SK-N-SH treated with all-trans-retinoic acid at 6 μM for 48 hours (cell line): ENCODE data around the gene FGFRL1.
A peak's percentile ranks its signal among the peaks of the same experiment; 100 is the strongest.
"Not testable (repeated sequence)": the region's sequence is repeated elsewhere in the genome, so short reads cannot be mapped to it uniquely, and the experiment has no call there.

Experiments used
- ATAC-seq: fragments of 200-7000 bp; cut with Tn5 transposase; 3 replicates; pipeline ENCODE4 v1.9.1; 2020; ENCODE audit warnings: mild to moderate bottlenecking, moderate library complexity
- ARNTL ChIP-seq: fragments of 450-650 bp; formaldehyde crosslinking; IDR thresholded peaks from 2 replicates; pipeline ENCODE4 v1.5.0; 2020; ENCODE audit warnings: low read depth, mild to moderate bottlenecking, moderate library complexity, borderline replicate concordance
- CSDC2 ChIP-seq: fragments of 250-450 bp; sonication (Bioruptor Pico); IDR thresholded peaks from 2 replicates; pipeline ENCODE4 v1.5.0; 2020; ENCODE audit warnings: mild to moderate bottlenecking, moderate library complexity
- ESRRG ChIP-seq: fragments of 250-450 bp; sonication (Bioruptor Pico); IDR thresholded peaks from 2 replicates; pipeline ENCODE4 v1.6.1; 2021; ENCODE audit warnings: mild to moderate bottlenecking
- ISL1 ChIP-seq: fragments of 250-450 bp; sonication (Bioruptor Pico); IDR thresholded peaks from 2 replicates; pipeline ENCODE4 v2.1.2; 2022; ENCODE audit warnings: mild to moderate bottlenecking, moderate library complexity
- OSR1 ChIP-seq: fragments of 250-450 bp; sonication (Bioruptor Pico); IDR thresholded peaks from 2 replicates; pipeline ENCODE4 v1.8.0; 2022; ENCODE audit warnings: moderate library complexity, mild to moderate bottlenecking, inconsistent platforms
- PPARA ChIP-seq: fragments of 250-450 bp; sonication (Bioruptor Pico); IDR thresholded peaks from 2 replicates; pipeline ENCODE4 v1.5.0; 2020; ENCODE audit warnings: mild to moderate bottlenecking, borderline replicate concordance
- RARB ChIP-seq: fragments of 250-450 bp; sonication (Bioruptor Pico); IDR thresholded peaks from 2 replicates; pipeline ENCODE4 v1.8.0; 2021; ENCODE audit warnings: mild to moderate bottlenecking, moderate library complexity
- ZC3H10 ChIP-seq: fragments of 250-450 bp; sonication (Bioruptor Pico); IDR thresholded peaks from 2 replicates; pipeline ENCODE4 v1.5.1; 2021; ENCODE audit warnings: mild to moderate bottlenecking, moderate library complexity
- ZFP3 ChIP-seq: fragments of 250-450 bp; sonication (Bioruptor Pico); IDR thresholded peaks from 2 replicates; pipeline ENCODE4 v1.5.0; 2020; ENCODE audit warnings: mild to moderate bottlenecking, moderate library complexity
- ZFP30 ChIP-seq: fragments of 450-650 bp; formaldehyde crosslinking; IDR thresholded peaks from 2 replicates; pipeline ENCODE4 v1.5.0; 2022; ENCODE audit warnings: mild to moderate bottlenecking, moderate library complexity
- ZNF565 ChIP-seq: fragments of 450-650 bp; formaldehyde crosslinking; conservative IDR thresholded peaks from 2 replicates; pipeline ENCODE4 v1.5.0; 2020; ENCODE audit warnings: low read depth, mild to moderate bottlenecking, moderate library complexity
- ZNF70 ChIP-seq: fragments of 450-650 bp; formaldehyde crosslinking; IDR thresholded peaks from 2 replicates; pipeline ENCODE4 v1.5.0; 2020; ENCODE audit warnings: mild to moderate bottlenecking, moderate library complexity
- ZNF8 ChIP-seq: fragments of 450-650 bp; formaldehyde crosslinking; IDR thresholded peaks from 2 replicates; pipeline ENCODE4 v1.5.0; 2020; ENCODE audit warnings: mild to moderate bottlenecking, moderate library complexity
- TF ChIP-seq, protein P1 (sequence below): fragments of 250-450 bp; sonication (Bioruptor Pico); IDR thresholded peaks from 2 replicates; pipeline ENCODE4 v1.5.1; 2021; ENCODE audit warnings: mild to moderate bottlenecking, moderate library complexity
- TF ChIP-seq, protein P2 (sequence below): fragments of 250-450 bp; sonication (Bioruptor Pico); IDR thresholded peaks from 2 replicates; pipeline ENCODE4 v1.5.1; 2020; ENCODE audit warnings: low read depth, mild to moderate bottlenecking, moderate library complexity
- TF ChIP-seq, protein P3 (sequence below): fragments of 250-450 bp; sonication (Bioruptor Pico); IDR thresholded peaks from 2 replicates; pipeline ENCODE4 v1.5.0; 2020; ENCODE audit warnings: mild to moderate bottlenecking, moderate library complexity
- TF ChIP-seq, protein P4 (sequence below): fragments of 250-450 bp; sonication (Bioruptor Pico); IDR thresholded peaks from 2 replicates; pipeline ENCODE4 v1.8.0; 2021; ENCODE audit warnings: low read depth, mild to moderate bottlenecking, moderate library complexity, borderline replicate concordance

Gene FGFRL1

DNA sequence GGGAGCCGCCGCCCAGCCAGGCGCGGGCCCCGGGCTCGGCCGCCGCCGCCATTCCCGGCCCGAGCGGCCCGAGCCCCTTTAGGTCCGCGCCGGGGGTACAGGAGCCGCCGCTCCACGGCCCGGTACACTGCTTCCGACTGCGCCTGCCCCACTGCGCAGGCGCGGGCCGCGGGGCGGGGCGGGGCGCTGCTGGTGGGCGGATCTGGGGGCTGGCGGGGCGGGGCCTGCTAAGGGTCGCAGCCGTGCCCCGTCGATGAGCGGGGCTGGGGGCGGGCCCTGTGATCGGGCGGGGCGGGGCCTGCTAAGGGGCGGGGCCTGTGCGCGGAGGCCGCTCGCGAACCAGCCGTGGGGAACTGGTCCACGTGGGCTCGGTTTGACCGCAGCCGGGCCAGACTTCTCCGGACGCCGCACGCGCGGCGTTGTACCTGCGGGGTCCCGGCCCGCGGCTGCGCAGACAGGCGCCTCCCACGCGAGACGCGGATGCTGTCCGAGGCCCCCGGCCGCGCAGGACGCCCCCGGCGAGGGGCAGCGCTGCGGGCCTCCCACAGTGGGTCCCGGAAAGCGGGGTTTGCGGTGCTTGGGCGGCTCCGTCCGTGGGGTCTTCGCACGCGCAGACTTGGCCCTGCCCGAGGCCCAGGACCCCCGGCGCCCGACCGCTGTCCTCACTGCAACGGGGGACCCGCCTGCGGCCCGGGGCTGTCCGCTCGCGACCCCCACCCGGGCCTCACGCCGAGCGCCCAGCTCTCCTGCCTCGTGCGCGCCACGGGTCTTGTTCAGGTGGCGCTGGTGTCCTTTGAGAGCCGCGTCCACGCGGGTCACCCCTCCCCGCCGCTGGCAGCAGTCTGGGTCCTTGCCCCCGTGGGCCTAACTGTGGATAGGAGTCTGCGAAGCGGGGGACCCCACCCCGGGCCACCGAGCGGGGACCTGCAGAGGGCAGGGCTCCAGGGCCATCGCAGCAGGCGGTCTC, 37.7 kb upstream of the FGFRL1 start, which contains the start of gene DGKQ:
TSS of gene DGKQ (minus strand) at position 139 of the 967 bp plus-strand sequence. CDS start at position 52, 87 bp downstream.
- peak; percentile 87 for ATAC-seq

DNA sequence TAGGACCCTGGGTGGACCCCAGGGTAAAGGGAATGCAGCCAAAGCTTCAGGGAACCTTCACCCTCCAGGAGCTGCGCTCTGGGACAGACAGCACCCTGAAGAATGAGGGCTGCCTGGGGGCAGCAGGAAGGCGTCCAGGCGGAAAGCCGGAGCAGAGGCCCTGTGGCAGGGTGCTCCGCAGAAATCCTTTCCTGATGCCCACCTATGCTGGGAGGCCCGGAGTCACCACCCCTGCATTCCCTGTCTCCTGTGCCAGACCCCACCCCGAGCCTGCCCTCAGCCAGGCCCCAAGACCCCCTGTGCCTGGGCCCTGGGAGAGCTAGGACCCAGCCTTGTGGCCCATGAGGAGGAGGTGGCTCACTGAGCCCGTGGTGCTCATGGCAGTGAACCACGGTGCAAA, 36.8 kb upstream of the FGFRL1 start:
- ATAC-seq: no peak
- no peak for TF ChIP-seq OSR1
- TF ChIP-seq ESRRG (CRISPR knock-in tag): no peak
- TF ChIP-seq, protein P1, sequence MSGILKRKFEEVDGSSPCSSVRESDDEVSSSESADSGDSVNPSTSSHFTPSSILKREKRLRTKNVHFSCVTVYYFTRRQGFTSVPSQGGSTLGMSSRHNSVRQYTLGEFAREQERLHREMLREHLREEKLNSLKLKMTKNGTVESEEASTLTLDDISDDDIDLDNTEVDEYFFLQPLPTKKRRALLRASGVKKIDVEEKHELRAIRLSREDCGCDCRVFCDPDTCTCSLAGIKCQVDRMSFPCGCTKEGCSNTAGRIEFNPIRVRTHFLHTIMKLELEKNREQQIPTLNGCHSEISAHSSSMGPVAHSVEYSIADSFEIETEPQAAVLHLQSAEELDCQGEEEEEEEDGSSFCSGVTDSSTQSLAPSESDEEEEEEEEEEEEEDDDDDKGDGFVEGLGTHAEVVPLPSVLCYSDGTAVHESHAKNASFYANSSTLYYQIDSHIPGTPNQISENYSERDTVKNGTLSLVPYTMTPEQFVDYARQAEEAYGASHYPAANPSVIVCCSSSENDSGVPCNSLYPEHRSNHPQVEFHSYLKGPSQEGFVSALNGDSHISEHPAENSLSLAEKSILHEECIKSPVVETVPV (CRISPR knock-in tag): no peak
- TF ChIP-seq ARNTL (CRISPR knock-in tag): no peak
- no peak for TF ChIP-seq PPARA
- TF ChIP-seq ZC3H10 (CRISPR knock-in tag): no peak
- no peak for TF ChIP-seq CSDC2 (CRISPR knock-in tag)
- TF ChIP-seq ISL1: no peak
- no peak for TF ChIP-seq ZFP30 (CRISPR knock-in tag)
- TF ChIP-seq, protein P2, sequence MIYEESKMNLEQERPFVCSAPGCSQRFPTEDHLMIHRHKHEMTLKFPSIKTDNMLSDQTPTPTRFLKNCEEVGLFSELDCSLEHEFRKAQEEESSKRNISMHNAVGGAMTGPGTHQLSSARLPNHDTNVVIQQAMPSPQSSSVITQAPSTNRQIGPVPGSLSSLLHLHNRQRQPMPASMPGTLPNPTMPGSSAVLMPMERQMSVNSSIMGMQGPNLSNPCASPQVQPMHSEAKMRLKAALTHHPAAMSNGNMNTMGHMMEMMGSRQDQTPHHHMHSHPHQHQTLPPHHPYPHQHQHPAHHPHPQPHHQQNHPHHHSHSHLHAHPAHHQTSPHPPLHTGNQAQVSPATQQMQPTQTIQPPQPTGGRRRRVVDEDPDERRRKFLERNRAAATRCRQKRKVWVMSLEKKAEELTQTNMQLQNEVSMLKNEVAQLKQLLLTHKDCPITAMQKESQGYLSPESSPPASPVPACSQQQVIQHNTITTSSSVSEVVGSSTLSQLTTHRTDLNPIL (CRISPR knock-in tag): no peak
- no peak for TF ChIP-seq ZFP3
- no peak for TF ChIP-seq ZNF565 (CRISPR knock-in tag)
- no peak for TF ChIP-seq ZNF8 (CRISPR knock-in tag)

More for the DNA sequence above, 37.7 kb upstream of the FGFRL1 start, which contains the start of gene DGKQ:
- no peak for TF ChIP-seq ISL1
- TF ChIP-seq RARB: no peak
- TF ChIP-seq, protein P3, sequence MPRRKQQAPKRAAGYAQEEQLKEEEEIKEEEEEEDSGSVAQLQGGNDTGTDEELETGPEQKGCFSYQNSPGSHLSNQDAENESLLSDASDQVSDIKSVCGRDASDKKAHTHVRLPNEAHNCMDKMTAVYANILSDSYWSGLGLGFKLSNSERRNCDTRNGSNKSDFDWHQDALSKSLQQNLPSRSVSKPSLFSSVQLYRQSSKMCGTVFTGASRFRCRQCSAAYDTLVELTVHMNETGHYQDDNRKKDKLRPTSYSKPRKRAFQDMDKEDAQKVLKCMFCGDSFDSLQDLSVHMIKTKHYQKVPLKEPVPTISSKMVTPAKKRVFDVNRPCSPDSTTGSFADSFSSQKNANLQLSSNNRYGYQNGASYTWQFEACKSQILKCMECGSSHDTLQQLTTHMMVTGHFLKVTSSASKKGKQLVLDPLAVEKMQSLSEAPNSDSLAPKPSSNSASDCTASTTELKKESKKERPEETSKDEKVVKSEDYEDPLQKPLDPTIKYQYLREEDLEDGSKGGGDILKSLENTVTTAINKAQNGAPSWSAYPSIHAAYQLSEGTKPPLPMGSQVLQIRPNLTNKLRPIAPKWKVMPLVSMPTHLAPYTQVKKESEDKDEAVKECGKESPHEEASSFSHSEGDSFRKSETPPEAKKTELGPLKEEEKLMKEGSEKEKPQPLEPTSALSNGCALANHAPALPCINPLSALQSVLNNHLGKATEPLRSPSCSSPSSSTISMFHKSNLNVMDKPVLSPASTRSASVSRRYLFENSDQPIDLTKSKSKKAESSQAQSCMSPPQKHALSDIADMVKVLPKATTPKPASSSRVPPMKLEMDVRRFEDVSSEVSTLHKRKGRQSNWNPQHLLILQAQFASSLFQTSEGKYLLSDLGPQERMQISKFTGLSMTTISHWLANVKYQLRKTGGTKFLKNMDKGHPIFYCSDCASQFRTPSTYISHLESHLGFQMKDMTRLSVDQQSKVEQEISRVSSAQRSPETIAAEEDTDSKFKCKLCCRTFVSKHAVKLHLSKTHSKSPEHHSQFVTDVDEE (CRISPR knock-in tag): no peak
- TF ChIP-seq ZNF70: no peak
- no peak for TF ChIP-seq PPARA
- TF ChIP-seq, protein P1 (CRISPR knock-in tag): no peak
- TF ChIP-seq ZC3H10 (CRISPR knock-in tag): no peak
- TF ChIP-seq, protein P4, sequence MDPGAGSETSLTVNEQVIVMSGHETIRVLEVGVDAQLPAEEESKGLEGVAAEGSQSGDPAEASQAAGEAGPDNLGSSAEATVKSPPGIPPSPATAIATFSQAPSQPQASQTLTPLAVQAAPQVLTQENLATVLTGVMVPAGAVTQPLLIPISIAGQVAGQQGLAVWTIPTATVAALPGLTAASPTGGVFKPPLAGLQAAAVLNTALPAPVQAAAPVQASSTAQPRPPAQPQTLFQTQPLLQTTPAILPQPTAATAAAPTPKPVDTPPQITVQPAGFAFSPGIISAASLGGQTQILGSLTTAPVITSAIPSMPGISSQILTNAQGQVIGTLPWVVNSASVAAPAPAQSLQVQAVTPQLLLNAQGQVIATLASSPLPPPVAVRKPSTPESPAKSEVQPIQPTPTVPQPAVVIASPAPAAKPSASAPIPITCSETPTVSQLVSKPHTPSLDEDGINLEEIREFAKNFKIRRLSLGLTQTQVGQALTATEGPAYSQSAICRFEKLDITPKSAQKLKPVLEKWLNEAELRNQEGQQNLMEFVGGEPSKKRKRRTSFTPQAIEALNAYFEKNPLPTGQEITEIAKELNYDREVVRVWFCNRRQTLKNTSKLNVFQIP (CRISPR knock-in tag): no peak
- TF ChIP-seq ESRRG (CRISPR knock-in tag): no peak
- no peak for TF ChIP-seq ZFP30 (CRISPR knock-in tag)

DNA sequence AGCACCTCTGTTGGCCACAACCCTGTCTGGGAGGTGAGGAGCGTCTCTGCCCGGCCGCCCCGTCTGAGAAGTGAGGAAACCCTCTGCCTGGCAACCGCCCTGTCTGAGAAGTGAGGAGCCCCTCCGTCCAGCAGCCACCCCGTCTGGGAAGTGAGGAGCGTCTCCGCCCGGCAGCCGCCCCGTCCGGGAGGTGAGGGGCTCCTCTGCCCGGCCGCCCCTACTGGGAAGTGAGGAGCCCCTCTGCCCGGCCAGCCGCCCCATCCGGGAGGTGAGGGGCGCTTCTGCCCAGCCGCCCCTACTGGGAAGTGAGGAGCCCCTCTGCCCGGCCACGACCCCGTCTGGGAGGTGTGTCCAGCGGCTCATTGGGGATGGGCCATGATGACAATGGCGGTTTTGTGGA, 35.4 kb upstream of the FGFRL1 start:
- ATAC-seq: not testable (repeated sequence)

DNA sequence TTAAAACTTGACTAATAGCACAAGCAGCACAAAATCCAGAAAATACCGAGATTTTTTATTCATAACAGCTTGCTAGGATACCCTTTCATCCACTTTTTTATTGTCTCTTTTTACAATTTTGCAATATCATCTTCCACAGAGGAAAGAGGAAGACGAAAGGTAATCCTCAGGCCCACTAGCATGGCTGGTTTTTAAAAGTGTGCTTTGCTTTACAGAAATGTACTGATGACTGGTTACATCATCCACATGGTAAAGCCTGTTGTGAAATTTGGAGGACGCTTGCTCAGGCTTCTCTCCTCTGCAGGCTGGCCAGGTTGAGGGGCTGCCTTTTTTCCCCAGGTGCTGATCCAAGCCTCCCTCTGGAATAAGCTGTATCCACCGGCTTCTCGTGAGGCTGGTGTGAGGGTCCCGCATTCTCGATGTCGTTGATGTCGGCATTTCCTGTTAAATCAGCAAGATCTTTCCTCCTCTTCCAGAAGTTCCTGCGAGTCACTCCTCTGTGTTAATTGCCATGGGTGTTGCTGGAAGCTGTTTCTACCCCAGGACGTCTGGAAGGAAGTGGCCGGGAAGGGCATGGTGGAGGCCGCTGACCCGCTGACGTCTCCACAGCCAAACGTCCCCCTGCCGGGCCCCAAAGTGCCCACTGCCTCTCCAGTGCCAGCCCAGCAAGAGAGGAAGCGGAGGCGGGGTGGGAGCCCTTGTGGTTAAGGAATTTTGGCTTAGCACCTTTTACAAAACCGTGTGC, 32.3 kb upstream of the FGFRL1 start:
- no peak for ATAC-seq
- TF ChIP-seq CSDC2 (CRISPR knock-in tag): no peak
